Spleen (tissue), 7 donors: ENCODE results near the gene USP36.

Source experiments
- POLR2A ChIP-seq, 3 donors: fragments of 450-650 bp; IDR thresholded peaks; one replicate each; pipeline ENCODE4 v1.5.1; 2017; ENCODE audit warnings: antibody characterized with exemption in 3 of 3, mild to moderate bottlenecking in 1 of 3
- TF ChIP-seq, protein P1 (sequence below), 11 experiments: fragments of 200-600 bp in 7 of 11; fragments of 450-650 bp in 4 of 11; sonication (generic) in 4 of 11; IDR thresholded peaks in 8 of 11; conservative IDR thresholded peaks in 3 of 11; 1 replicate in 7 of 11; 2 replicates in 4 of 11; pipeline versions ENCODE4 v1.4.0 to v1.8.0; 2016 to 2021; ENCODE audit warnings: antibody characterized with exemption in 11 of 11, inconsistent platforms in 4 of 11, mild to moderate bottlenecking in 1 of 11
- donor health status: DM: no; HTN: no; CAD: no; lungs with moderate emphysema.
- donor health status: DM: no; HTN: no; CAD: no.
- donor health status: DM: no; HTN: no; CAD: no.

DNA sequence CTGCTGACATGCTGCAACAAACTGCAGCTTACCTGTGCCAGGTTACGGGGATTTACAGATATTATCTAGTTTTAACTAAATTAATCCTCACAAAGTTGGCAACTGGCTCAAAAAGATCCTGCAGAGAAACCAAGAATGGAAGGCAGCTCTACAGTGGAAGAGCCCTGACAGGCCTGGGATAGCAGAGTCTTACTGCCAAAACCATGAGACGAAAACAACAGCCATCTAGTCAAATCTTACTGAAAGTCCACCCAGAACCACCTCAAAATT lies 8.1 kb downstream of the USP36 start:
- no peak for TF ChIP-seq POLR2A (IDR thresholded peaks at IDR 0.05)
- TF ChIP-seq, protein P1, sequence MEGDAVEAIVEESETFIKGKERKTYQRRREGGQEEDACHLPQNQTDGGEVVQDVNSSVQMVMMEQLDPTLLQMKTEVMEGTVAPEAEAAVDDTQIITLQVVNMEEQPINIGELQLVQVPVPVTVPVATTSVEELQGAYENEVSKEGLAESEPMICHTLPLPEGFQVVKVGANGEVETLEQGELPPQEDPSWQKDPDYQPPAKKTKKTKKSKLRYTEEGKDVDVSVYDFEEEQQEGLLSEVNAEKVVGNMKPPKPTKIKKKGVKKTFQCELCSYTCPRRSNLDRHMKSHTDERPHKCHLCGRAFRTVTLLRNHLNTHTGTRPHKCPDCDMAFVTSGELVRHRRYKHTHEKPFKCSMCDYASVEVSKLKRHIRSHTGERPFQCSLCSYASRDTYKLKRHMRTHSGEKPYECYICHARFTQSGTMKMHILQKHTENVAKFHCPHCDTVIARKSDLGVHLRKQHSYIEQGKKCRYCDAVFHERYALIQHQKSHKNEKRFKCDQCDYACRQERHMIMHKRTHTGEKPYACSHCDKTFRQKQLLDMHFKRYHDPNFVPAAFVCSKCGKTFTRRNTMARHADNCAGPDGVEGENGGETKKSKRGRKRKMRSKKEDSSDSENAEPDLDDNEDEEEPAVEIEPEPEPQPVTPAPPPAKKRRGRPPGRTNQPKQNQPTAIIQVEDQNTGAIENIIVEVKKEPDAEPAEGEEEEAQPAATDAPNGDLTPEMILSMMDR (IDR thresholded peaks at IDR 0.05 in 8 of 11, conservative IDR thresholded peaks at IDR 0.05 in 3 of 11), result no peak
